H1 (cell line): ENCODE results near the gene ARL2. TPM values are rescaled to one million over a fixed set of nuclear protein-coding genes. Genes with fewer than 3 reads are reported as not detected.

Experiments used
- CTCF ChIA-PET: fragments of 300-600 bp; sonication (Branson Sonifier 250); formaldehyde crosslinking; loops from one replicate; lab custom pipeline; 2021; ENCODE audit not compliant: partially characterized antibody; lab: Charles Lee
- POLR2A ChIA-PET: fragments of 300-600 bp; sonication (Branson Sonifier 250); formaldehyde crosslinking; loops from one replicate; lab custom pipeline; 2021; ENCODE audit warnings: inconsistent platforms; ENCODE audit not compliant: partially characterized antibody; lab: Charles Lee
- DNase-seq, 2 experiments: peaks; one replicate each; pipeline versions ENCODE4 v3.0.0 to v3.0.0-alpha.2; 2010 to 2022; ENCODE audit warnings: low spot score in 2 of 2, low read depth in 1 of 2, mixed read lengths in 1 of 2
- FAIRE-seq: peaks from 2 replicates; lab custom pipeline; 2011; peaks lifted over from hg19 to GRCh38; lab: Jason Lieb, UNC
- H2AFZ ChIP-seq: 2 replicates; pipeline ENCODE4 v1.8.1; 2012; ENCODE audit warnings: low read length, inconsistent platforms
- H2AK5ac ChIP-seq: 2 replicates; pipeline ENCODE4 v1.6.1; 2013; ENCODE audit warnings: low read depth, low read length
- H2BK120ac ChIP-seq: replicated peaks from 2 replicates; pipeline ENCODE3; 2013; ENCODE audit warnings: low read depth, low read length, inconsistent platforms
- H2BK12ac ChIP-seq: 2 replicates; pipeline ENCODE4 v1.6.1; 2013; ENCODE audit warnings: low read depth, low read length
- H2BK15ac ChIP-seq: 2 replicates; pipeline ENCODE4 v1.6.1; 2013; ENCODE audit warnings: low read length
- H2BK20ac ChIP-seq: 2 replicates; pipeline ENCODE4 v1.6.1; 2013; ENCODE audit warnings: low read length
- H2BK5ac ChIP-seq: 2 replicates; pipeline ENCODE4 v1.6.1; 2013; ENCODE audit warnings: low read depth, low read length
- H3K14ac ChIP-seq: 2 replicates; pipeline ENCODE4 v1.6.1; 2013; ENCODE audit warnings: inconsistent platforms; ENCODE audit not compliant: insufficient read length
- H3K18ac ChIP-seq: 2 replicates; pipeline ENCODE4 v1.6.1; 2013; ENCODE audit warnings: low read length; ENCODE audit errors: extremely low read depth
- H3K23ac ChIP-seq: 2 replicates; pipeline ENCODE4 v1.6.1; 2013; ENCODE audit warnings: inconsistent platforms; ENCODE audit not compliant: insufficient read length
- H3K23me2 ChIP-seq: 2 replicates; pipeline ENCODE4 v1.6.1; 2013; ENCODE audit warnings: low read depth, low read length
- H3K27ac ChIP-seq: 2 replicates; pipeline ENCODE4 v1.6.1; 2011; ENCODE audit warnings: low read depth, low read length, inconsistent platforms
- H3K27me3 ChIP-seq, 4 experiments: replicated peaks in 1 of 4; 1 replicate in 1 of 4; 2 replicates in 3 of 4; pipeline versions ENCODE4 v1.6.1 to v1.8.1; 2011 to 2013; ENCODE audit warnings: low read length in 3 of 4, mild to moderate bottlenecking in 3 of 4, inconsistent platforms in 2 of 4, mixed read lengths in 2 of 4, moderate library complexity in 1 of 4; ENCODE audit not compliant: control insufficient read depth in 3 of 4, insufficient read depth in 3 of 4; ENCODE audit errors: extremely low read depth in 1 of 4
- H3K36me3 ChIP-seq, 4 experiments: 2 replicates each; pipeline versions ENCODE4 v1.6.1 to v1.8.1; 2011 to 2013; ENCODE audit warnings: mild to moderate bottlenecking in 4 of 4, low read length in 3 of 4, moderate library complexity in 2 of 4, control low read depth in 1 of 4, inconsistent platforms in 1 of 4; ENCODE audit not compliant: insufficient read depth in 4 of 4, control insufficient read depth in 2 of 4
- H3K4ac ChIP-seq: replicated peaks from 2 replicates; pipeline ENCODE3; 2013; ENCODE audit warnings: low read length, low read depth, mixed read lengths, inconsistent platforms; ENCODE audit not compliant: insufficient read length
- H3K4me1 ChIP-seq, 4 experiments: replicated peaks in 1 of 4; 1 replicate in 1 of 4; 2 replicates in 3 of 4; pipeline versions ENCODE4 v1.6.1 to v1.8.1; 2011 to 2013; ENCODE audit warnings: low read length in 3 of 4, inconsistent platforms in 2 of 4, mixed read lengths in 1 of 4; ENCODE audit not compliant: insufficient read depth in 4 of 4, control insufficient read depth in 3 of 4
- H3K4me2 ChIP-seq, 2 experiments: 2 replicates each; pipeline versions ENCODE4 v1.6.1 to v1.8.1; 2011 to 2013; ENCODE audit warnings: low read depth in 2 of 2, low read length in 2 of 2, control low read depth in 1 of 2, inconsistent platforms in 1 of 2, mild to moderate bottlenecking in 1 of 2; ENCODE audit not compliant: insufficient read depth in 1 of 2
- H3K4me3 ChIP-seq, 4 experiments: fragments of 200-600, 300-600 bp in 1 of 4; sonication (generic), shearing (Covaris generic), sonication (Bioruptor Twin) in 1 of 4; 2 replicates each; pipeline versions ENCODE4 v1.5.1 to v1.8.1; 2011 to 2016; ENCODE audit warnings: low read length in 4 of 4, low read depth in 3 of 4, control low read depth in 2 of 4, inconsistent platforms in 2 of 4, mild to moderate bottlenecking in 2 of 4, mixed read lengths in 1 of 4, moderate library complexity in 1 of 4; ENCODE audit not compliant: insufficient read depth in 2 of 4; ENCODE audit errors: extremely low read depth in 1 of 4
- H3K56ac ChIP-seq: replicated peaks from 2 replicates; pipeline ENCODE3; 2013; ENCODE audit warnings: low read depth, mild to moderate bottlenecking, mixed read lengths, low read length, inconsistent platforms; ENCODE audit not compliant: insufficient read length
- H3K79me1 ChIP-seq: 2 replicates; pipeline ENCODE4 v1.6.1; 2013; ENCODE audit warnings: low read depth, low read length, control low read depth
- H3K79me2 ChIP-seq, 2 experiments: 2 replicates each; pipeline versions ENCODE4 v1.6.1 to v1.8.1; 2012 to 2013; ENCODE audit warnings: low read length in 2 of 2, mild to moderate bottlenecking in 2 of 2, inconsistent platforms in 1 of 2; ENCODE audit not compliant: insufficient read depth in 2 of 2, control insufficient read depth in 1 of 2
- H3K9ac ChIP-seq, 4 experiments: replicated peaks in 1 of 4; 1 replicate in 1 of 4; 2 replicates in 3 of 4; pipeline versions ENCODE4 v1.6.1 to v1.8.1; 2011 to 2013; ENCODE audit warnings: low read depth in 3 of 4, low read length in 3 of 4, control low read depth in 2 of 4, mild to moderate bottlenecking in 2 of 4, moderate library complexity in 2 of 4, inconsistent platforms in 1 of 4; ENCODE audit errors: extremely low read depth in 1 of 4
- H3K9me3 ChIP-seq, 2 experiments: 2 replicates each; pipeline versions ENCODE4 v1.6.1 to v1.8.1; 2012 to 2013; ENCODE audit warnings: mild to moderate bottlenecking in 2 of 2, moderate library complexity in 2 of 2, control low read depth in 1 of 2, inconsistent platforms in 1 of 2, low read depth in 1 of 2, low read length in 1 of 2, mixed read lengths in 1 of 2; ENCODE audit not compliant: insufficient read depth in 2 of 2
- H4K20me1 ChIP-seq, 2 experiments: replicated peaks in 1 of 2; 2 replicates each; pipeline versions ENCODE3 to v1.8.1; 2011 to 2013; ENCODE audit warnings: inconsistent platforms in 2 of 2, low read length in 2 of 2, mild to moderate bottlenecking in 1 of 2; ENCODE audit not compliant: insufficient read depth in 2 of 2, control insufficient read depth in 1 of 2
- H4K5ac ChIP-seq: 2 replicates; pipeline ENCODE4 v1.6.1; 2013; ENCODE audit warnings: low read length, low read depth, mixed read lengths, inconsistent platforms; ENCODE audit not compliant: insufficient read length
- H4K8ac ChIP-seq: 2 replicates; pipeline ENCODE4 v1.8.0; 2013; ENCODE audit warnings: mild to moderate bottlenecking, moderate library complexity, low read length, inconsistent platforms; ENCODE audit not compliant: insufficient read depth; ENCODE audit errors: extremely low read depth
- H4K91ac ChIP-seq: replicated peaks from 2 replicates; pipeline ENCODE3; 2013; ENCODE audit warnings: low read length, mixed read lengths, inconsistent platforms; ENCODE audit not compliant: insufficient read length
- BCL11A ChIP-seq, 2 experiments: IDR thresholded peaks; one replicate each; pipeline ENCODE4 v1.6.1; 2011; ENCODE audit warnings: low read depth in 2 of 2, low read length in 2 of 2, mild to moderate bottlenecking in 2 of 2
- EGR1 ChIP-seq: IDR thresholded peaks from 2 replicates; pipeline ENCODE4 v1.6.1; 2011; ENCODE audit warnings: low read depth, low read length, borderline replicate concordance
- SIN3A ChIP-seq, 2 experiments: IDR thresholded peaks in 1 of 2; conservative IDR thresholded peaks in 1 of 2; 2 replicates each; pipeline ENCODE4 v1.6.1; 2011 to 2012; ENCODE audit warnings: low read length in 2 of 2, improper control_type of control experiment in 1 of 2, low read depth in 1 of 2, mild to moderate bottlenecking in 1 of 2
- WGBS, 2 experiments: shearing (Covaris generic) in 1 of 2; methylation state at CpG; one replicate each; pipeline versions ENCODE4 v1.1.6 to v1.1.7; 2013 to 2015; ENCODE audit warnings: low lambda C conversion rate in 2 of 2, mixed read lengths in 2 of 2, inconsistent platforms in 1 of 2, low coverage in 1 of 2, missing lambda C conversion rate in 1 of 2; ENCODE audit not compliant: insufficient replicate concordance in 2 of 2, insufficient coverage in 1 of 2, insufficient read length in 1 of 2; ENCODE audit errors: extremely low coverage in 1 of 2, missing lambda C conversion rate in 1 of 2; 5-methylcytosine and 5-hydroxymethylcytosine counted together
- polyA plus RNA-seq, 7 experiments: library from polyadenylated mRNA; depleted of rRNA in 3 of 7; stranded (reverse) in 5 of 7; unstranded in 2 of 7; fragments of >200 nt in 5 of 7; fragments of 200-250 nt in 2 of 7; gene quantifications; 1 replicate in 5 of 7; 2 replicates in 1 of 7; 4 replicates in 1 of 7; pipeline versions ENCODE4 v1.2.1 to v1.2.3, GENCODE V29; 2011 to 2013; ENCODE audit warnings: missing spikeins in 2 of 7, mixed read lengths in 2 of 7
- total RNA-seq: library from RNA; stranded (reverse); fragmentation: NEBNext Ultra II Directional; extraction: Animal tissue kit (Norgen Biotek cat#: 25700); gene quantifications from 2 replicates; pipeline ENCODE4 v1.2.1, GENCODE V29; 2021

Gene ARL2
- total and polyA plus RNA-seq, 2 of the 8 experiments (the other 6 are each of a cell fraction or from before 2014, with no cell fraction given) = 186 to 535 TPM

GRCh38 chr11:65003282-65003681, 10.7 kb upstream of the ARL2 start:
- no peak overlapping the region for H2AFZ ChIP-seq
- H3K79me2 ChIP-seq = no peaks in the 10 kb centered on the region
- H3K27me3 ChIP-seq = no peaks in the 10 kb centered on the region
- no peaks in the 10 kb centered on the region for H3K23me2 ChIP-seq
- H3K4me1 ChIP-seq = no peaks in the 10 kb centered on the region
- POLR2A ChIA-PET = interaction anchor here (0.8 kb wide), 1 partner anchor 222 kb away, joined by 3 read pairs; no protein-coding TSS in a partner anchor
- no peak overlapping the region for H3K56ac ChIP-seq
- H4K5ac ChIP-seq = no peak overlapping the region
- no peak overlapping the region for H2AK5ac ChIP-seq
- H3K4me3 ChIP-seq = no peak overlapping the region
- no peaks in the 10 kb centered on the region for H3K9me3 ChIP-seq
- DNase-seq = no peak
- no peak overlapping the region for H2BK5ac ChIP-seq
- H4K8ac ChIP-seq = no peak overlapping the region
- no peak overlapping the region for H4K91ac ChIP-seq
- no peak overlapping the region for H2BK120ac ChIP-seq
- H4K20me1 ChIP-seq = no peaks in the 10 kb centered on the region
- no peak for FAIRE-seq
- TF ChIP-seq EGR1 = no peak
- 0 out of 4 replicates have a peak, but pooled peaks have one; percentile 51 to 66 for TF ChIP-seq SIN3A (conservative IDR thresholded peaks at IDR 0.05 in 1 of 2, IDR thresholded peaks at IDR 0.05 in 1 of 2; ENCODE audit: low read depth in 1 of 2, low read length in 2 of 2)
- no peak for TF ChIP-seq BCL11A (IDR thresholded peaks at IDR 0.05; ENCODE audit: low read depth in 2 of 2, low read length in 2 of 2)
- H3K27ac ChIP-seq = no peak overlapping the region
- no peak overlapping the region for H2BK20ac ChIP-seq
- WGBS, 2 experiments = 84% methylated on average over 7 of the region's 7 CpGs; no CpG with 5 or more reads in 1 of the 2 experiments
- H2BK12ac ChIP-seq = no peak overlapping the region
- H3K18ac ChIP-seq = no peak overlapping the region
- no peak overlapping the region for H3K4ac ChIP-seq
- H3K4me2 ChIP-seq = no peak overlapping the region
- H3K14ac ChIP-seq = no peak overlapping the region
- no peak overlapping the region for H2BK15ac ChIP-seq
- no peaks in the 10 kb centered on the region for H3K79me1 ChIP-seq
- CTCF ChIA-PET = interaction anchor here (0.5 to 2.9 kb wide), 8 partner anchors 8 to 156 kb away, joined by 3 to 11 read pairs (median 5); partner anchors contain the start of gene ARL2
- H3K36me3 ChIP-seq = no peaks in the 10 kb centered on the region
- no peak overlapping the region for H3K23ac ChIP-seq
- H3K9ac ChIP-seq = no peak overlapping the region
